GM13977 (cell line): Measurements from ENCODE around the gene KBTBD4.
"Not testable (repeated sequence)": the region's sequence is repeated elsewhere in the genome, so short reads cannot be mapped to it uniquely, and the experiment has no call there.

Experiments
- DNase-seq: peaks from one replicate; pipeline ENCODE4 v3.0.0; 2012; ENCODE audit warnings: low spot score
- CTCF ChIP-seq: IDR thresholded peaks from 2 replicates; pipeline ENCODE4 v1.5.1; 2012; ENCODE audit warnings: mild to moderate bottlenecking, control low read depth; ENCODE audit not compliant: insufficient read depth; ENCODE audit errors: extremely low read depth, missing control alignments
- in situ Hi-C: fragments of 300-500 bp; cut with MboI; formaldehyde crosslinking; loops from one replicate; pipeline ENCODE4 v1.12.0; 2022; ENCODE audit warnings: low sequenced_read_pairs, low pct_unique_long_range_greater_than_20kb, mixed read lengths, inconsistent platforms; ENCODE audit not compliant: unreplicated experiment

The KBTBD4 gene

DNA sequence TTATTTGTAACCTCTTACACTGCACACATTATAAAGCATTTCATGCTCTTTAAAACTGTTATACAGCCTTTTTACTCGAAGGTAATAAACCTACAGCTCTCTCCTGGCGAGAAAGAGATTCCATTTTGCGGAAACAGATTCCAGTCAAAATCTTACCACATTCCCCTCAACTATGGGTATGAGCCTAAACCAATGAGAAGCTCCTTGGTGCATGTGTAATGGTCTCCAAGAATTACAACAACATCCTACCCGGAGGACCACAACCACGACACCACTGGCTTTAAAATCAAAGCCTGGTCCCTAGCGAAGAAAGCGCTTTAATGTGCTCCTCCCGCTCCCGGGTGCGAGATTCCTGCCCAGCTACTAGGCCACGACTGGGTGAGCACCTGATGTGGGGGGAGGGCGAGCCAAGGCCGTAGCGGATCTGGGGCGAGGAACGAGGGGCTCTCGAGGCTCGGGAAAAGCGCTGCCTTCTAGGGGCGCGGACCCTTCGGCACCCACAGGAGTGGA, 26.7 kb downstream of the KBTBD4 start:
- no peak for TF ChIP-seq CTCF
- in situ Hi-C loops: no loop called here
- DNase-seq: no peak

DNA sequence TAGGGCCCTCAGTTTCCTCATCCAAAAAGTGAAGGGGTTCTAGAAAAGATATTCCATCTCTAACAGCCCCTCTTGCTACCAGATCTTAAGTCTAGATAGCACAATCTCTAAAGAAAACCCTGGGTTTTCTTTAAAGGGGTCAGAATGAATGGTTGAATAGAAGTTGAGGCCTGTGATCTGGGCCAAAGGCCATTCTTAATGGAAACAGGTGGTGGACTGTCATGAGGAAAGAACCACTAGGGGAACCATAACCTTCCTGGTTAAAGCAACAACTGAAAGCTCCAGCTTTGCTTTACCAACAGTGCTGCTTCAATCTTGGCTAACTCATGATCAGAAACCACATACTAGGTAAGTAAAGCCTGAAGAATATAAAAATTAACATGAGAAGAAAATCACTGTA, 27.7 kb downstream of the KBTBD4 start:
- in situ Hi-C loops: no loop called here
- TF ChIP-seq CTCF: no peak
- DNase-seq: peak; percentile 47

- in situ Hi-C loops: no loop called here
- no peak for DNase-seq
- no peak for TF ChIP-seq CTCF
These were observed 28.3 kb downstream of the KBTBD4 start for GRCh38 chr11:47550288-47551047.

GRCh38 chr11:47546274-47546673, 32.5 kb downstream of the KBTBD4 start:
- DNase-seq, in situ Hi-C loops: not testable (repeated sequence)

DNA sequence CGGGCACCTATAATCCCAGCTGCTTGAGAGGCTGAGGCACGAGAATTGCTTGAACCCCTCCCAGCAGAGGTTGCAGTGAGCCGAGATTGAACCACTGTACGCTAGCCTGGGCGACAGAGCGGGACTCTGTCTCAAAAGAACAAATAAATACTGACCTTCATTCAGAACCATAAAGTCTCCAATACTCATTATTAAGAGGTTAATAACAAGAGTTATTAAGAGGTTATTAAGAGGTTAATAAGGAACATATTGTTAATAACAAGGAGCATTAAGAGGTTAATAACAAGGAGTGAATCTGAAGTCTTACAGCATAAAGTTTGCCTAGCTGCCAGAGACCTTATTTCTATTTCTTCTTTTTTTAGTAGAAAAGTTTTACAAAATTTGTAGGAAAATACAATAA, 33.5 kb downstream of the KBTBD4 start:
- in situ Hi-C loops: no loop called here

DNA sequence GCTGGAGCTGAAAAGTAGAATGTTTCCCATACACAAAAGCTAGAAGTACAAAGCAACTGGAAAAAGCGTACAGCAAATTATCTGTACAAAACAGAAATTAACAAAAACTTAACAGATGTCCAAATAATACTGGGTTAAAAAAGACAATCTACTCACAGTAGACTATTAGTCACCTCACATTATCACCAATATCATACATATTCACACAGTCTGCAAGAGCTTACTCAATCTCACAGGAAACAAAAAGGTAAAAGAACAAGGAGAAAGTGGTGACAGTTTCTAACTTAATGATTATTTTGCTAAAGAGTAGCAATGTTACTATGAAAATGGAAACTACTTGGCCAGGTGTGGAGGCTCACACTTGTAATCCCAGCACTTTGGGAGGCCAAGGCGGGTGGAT, 37.7 kb downstream of the KBTBD4 start:
- no peak for DNase-seq
- no peak for TF ChIP-seq CTCF
- in situ Hi-C loops: no loop called here

More for the DNA sequence above, 33.5 kb downstream of the KBTBD4 start:
- DNase-seq: no peak
- TF ChIP-seq CTCF: no peak

GRCh38 chr11:47539681-47540039, 39.1 kb downstream of the KBTBD4 start:
- in situ Hi-C loops: no loop called here
- no peak for TF ChIP-seq CTCF
- DNase-seq: no peak
